A549 (cell line): Measurements from ENCODE around the gene ITPR3.

Experiments
- BCL3 ChIP-seq: fragments of >200 bp; sonication (Bioruptor Twin); formaldehyde crosslinking; IDR thresholded peaks from 3 replicates; pipeline ENCODE4 v1.6.1; 2016
- CEBPB ChIP-seq, 2 experiments: fragments of >200 bp in 1 of 2; sonication (Bioruptor Twin) in 1 of 2; formaldehyde crosslinking in 1 of 2; IDR thresholded peaks; 2 replicates each; pipeline ENCODE4 v1.6.1; 2012 to 2016
- EP300 ChIP-seq, 2 experiments: fragments of >200 bp; sonication (Bioruptor Twin); formaldehyde crosslinking; IDR thresholded peaks; 2 replicates in 1 of 2; 3 replicates in 1 of 2; pipeline ENCODE4 v1.6.1; 2016 to 2017
- KDM1A ChIP-seq: fragments of 200-600 bp; sonication (generic); IDR thresholded peaks from 2 replicates; pipeline ENCODE4 v1.6.1; 2016; ENCODE audit warnings: low read depth, mild to moderate bottlenecking
- MAX ChIP-seq: IDR thresholded peaks from 2 replicates; pipeline ENCODE4 v1.6.1; 2012
- PHF8 ChIP-seq: fragments of 200-600 bp; sonication (generic); IDR thresholded peaks from 2 replicates; pipeline ENCODE4 v1.6.1; 2016; ENCODE audit warnings: low read depth, mild to moderate bottlenecking, antibody characterized with exemption, moderate library complexity, borderline replicate concordance
- ZNF302 ChIP-seq: fragments of 250-450 bp; sonication (Bioruptor Pico); IDR thresholded peaks from 2 replicates; pipeline ENCODE4 v1.9.0; 2021; ENCODE audit warnings: inconsistent platforms, mild to moderate bottlenecking, moderate library complexity
- TF ChIP-seq, protein P1 (sequence below): fragments of >200 bp; sonication (Bioruptor Twin); formaldehyde crosslinking; IDR thresholded peaks from 3 replicates; pipeline ENCODE4 v1.5.1; 2016
- TF ChIP-seq, protein P2 (sequence below): fragments of 150-350 bp; IDR thresholded peaks from 2 replicates; pipeline ENCODE4 v1.6.1; 2014; ENCODE audit warnings: low read depth, mild to moderate bottlenecking, low read length

- TF ChIP-seq EP300 (IDR thresholded peaks at IDR 0.05) (no peak), BCL3 (no peak), PHF8 (no peak), KDM1A (no peak), CEBPB (IDR thresholded peaks at IDR 0.05) (no peak), ZNF302 (CRISPR knock-in tag) (no peak), MAX (no peak)
- TF ChIP-seq, protein P1, sequence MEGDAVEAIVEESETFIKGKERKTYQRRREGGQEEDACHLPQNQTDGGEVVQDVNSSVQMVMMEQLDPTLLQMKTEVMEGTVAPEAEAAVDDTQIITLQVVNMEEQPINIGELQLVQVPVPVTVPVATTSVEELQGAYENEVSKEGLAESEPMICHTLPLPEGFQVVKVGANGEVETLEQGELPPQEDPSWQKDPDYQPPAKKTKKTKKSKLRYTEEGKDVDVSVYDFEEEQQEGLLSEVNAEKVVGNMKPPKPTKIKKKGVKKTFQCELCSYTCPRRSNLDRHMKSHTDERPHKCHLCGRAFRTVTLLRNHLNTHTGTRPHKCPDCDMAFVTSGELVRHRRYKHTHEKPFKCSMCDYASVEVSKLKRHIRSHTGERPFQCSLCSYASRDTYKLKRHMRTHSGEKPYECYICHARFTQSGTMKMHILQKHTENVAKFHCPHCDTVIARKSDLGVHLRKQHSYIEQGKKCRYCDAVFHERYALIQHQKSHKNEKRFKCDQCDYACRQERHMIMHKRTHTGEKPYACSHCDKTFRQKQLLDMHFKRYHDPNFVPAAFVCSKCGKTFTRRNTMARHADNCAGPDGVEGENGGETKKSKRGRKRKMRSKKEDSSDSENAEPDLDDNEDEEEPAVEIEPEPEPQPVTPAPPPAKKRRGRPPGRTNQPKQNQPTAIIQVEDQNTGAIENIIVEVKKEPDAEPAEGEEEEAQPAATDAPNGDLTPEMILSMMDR: no peak
- TF ChIP-seq, protein P2, sequence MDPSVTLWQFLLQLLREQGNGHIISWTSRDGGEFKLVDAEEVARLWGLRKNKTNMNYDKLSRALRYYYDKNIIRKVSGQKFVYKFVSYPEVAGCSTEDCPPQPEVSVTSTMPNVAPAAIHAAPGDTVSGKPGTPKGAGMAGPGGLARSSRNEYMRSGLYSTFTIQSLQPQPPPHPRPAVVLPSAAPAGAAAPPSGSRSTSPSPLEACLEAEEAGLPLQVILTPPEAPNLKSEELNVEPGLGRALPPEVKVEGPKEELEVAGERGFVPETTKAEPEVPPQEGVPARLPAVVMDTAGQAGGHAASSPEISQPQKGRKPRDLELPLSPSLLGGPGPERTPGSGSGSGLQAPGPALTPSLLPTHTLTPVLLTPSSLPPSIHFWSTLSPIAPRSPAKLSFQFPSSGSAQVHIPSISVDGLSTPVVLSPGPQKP: no peak
Observed at GRCh38 chr6:33667776-33668175, 46.7 kb downstream of the ITPR3 start.
